GM12864 (cell line): ENCODE measurements around the gene ARSD.

Experiments used
- DNase-seq: peaks from one replicate; pipeline ENCODE4 v3.0.0-alpha.2; 2011; ENCODE audit warnings: low read depth
- H3K4me3 ChIP-seq: 2 replicates; pipeline ENCODE4 v1.5.1; 2011; ENCODE audit warnings: mild to moderate bottlenecking, low read depth, low read length, control low read depth
- TF ChIP-seq, protein P1 (sequence below): IDR thresholded peaks from 2 replicates; pipeline ENCODE4 v1.5.1; 2011; ENCODE audit warnings: low read depth, mild to moderate bottlenecking, moderate library complexity, low read length, control low read depth, inconsistent platforms; ENCODE audit errors: missing control alignments

Gene ARSD

DNA sequence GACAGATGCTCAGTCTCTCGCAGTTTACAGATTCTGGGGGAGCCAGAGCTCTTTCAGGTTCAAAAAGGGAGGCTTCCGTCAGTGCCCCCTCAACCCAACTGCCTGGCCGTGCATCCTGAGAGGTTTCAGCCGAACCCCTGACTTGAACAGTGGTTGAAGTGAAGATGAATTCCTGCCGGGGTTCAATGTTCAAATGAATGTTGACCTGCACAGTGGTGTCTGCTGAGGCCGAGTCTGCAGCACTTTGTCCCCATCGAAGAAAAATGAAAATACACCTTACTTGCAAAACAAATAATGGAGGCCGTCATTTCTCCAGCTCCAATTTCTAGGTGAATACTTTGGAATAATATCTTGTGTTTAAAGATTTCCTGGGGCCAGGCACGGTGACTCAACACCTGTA lies 66.7 kb downstream of the ARSD start:
- DNase-seq: no peak
- TF ChIP-seq, protein P1, sequence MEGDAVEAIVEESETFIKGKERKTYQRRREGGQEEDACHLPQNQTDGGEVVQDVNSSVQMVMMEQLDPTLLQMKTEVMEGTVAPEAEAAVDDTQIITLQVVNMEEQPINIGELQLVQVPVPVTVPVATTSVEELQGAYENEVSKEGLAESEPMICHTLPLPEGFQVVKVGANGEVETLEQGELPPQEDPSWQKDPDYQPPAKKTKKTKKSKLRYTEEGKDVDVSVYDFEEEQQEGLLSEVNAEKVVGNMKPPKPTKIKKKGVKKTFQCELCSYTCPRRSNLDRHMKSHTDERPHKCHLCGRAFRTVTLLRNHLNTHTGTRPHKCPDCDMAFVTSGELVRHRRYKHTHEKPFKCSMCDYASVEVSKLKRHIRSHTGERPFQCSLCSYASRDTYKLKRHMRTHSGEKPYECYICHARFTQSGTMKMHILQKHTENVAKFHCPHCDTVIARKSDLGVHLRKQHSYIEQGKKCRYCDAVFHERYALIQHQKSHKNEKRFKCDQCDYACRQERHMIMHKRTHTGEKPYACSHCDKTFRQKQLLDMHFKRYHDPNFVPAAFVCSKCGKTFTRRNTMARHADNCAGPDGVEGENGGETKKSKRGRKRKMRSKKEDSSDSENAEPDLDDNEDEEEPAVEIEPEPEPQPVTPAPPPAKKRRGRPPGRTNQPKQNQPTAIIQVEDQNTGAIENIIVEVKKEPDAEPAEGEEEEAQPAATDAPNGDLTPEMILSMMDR: no peak
- H3K4me3 ChIP-seq: no peak overlapping the region

- no peak for DNase-seq
- TF ChIP-seq, protein P1: no peak
- no peak overlapping the region for H3K4me3 ChIP-seq
These were observed 69.8 kb downstream of the ARSD start for GRCh38 chrX:2859197-2859797.

DNA sequence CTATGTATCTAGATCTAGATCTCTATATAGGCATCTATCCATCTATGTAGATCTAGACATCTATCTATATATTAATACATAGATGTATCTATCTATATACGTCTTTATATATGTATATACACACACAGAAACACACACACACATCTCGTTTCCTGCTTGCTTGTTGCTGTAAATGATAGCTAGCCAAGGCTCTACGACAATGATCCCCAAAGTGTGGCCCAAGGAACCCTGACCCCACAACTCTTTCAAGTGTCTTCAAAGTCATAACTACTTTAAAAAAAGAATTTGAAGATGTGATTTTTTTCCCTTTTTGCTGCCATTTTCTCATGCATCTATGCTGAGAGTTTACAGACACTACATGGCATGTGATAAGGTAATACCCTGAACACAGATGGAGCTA lies 71.6 kb downstream of the ARSD start:
- no peak overlapping the region for H3K4me3 ChIP-seq
- DNase-seq: no peak
- TF ChIP-seq, protein P1: no peak

- no peak for DNase-seq
- no peak overlapping the region for H3K4me3 ChIP-seq
- TF ChIP-seq, protein P1: no peak
These were observed 73.4 kb downstream of the ARSD start for GRCh38 chrX:2855761-2856160.

DNA sequence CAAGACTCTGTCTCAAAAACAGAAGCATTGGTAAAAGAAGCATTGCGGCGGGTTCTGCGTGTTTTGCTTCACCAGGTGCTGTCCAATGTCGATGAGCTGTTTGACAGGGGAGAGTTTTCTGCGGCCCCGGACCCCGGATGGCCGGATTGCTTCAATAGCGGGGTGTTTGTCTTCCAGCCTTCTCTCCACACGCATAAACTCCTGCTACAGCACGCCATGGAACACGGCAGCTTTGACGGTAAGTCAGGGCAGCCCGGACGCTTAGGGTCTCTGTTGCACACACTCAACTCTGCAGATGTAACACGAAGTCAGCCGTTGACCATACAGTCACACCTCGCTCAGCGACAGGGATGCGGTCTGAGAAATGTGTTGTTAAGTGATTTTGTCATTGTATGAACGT lies 74.2 kb downstream of the ARSD start:
- TF ChIP-seq, protein P1: no peak
- no peak overlapping the region for H3K4me3 ChIP-seq
- DNase-seq: no peak
